Stimulated activated CD8-positive, alpha-beta memory T cell treated with anti-CD3 and anti-CD28 coated beads, Interleukin-4, amount 100 ng/mL, for 1 hour (primary cell): Measurements from ENCODE around the gene TNKS2.

Experiments used
- DNase-seq, 2 donors: peaks; one replicate each; pipeline ENCODE4 v3.0.0-alpha.2; 2020; ENCODE audit warnings: low read depth in 2 of 2, low spot score in 1 of 2

Gene TNKS2

GRCh38 chr10:91908337-91909116 is 110.3 kb downstream of the TNKS2 start:
- peak; percentile 25 to 41 for DNase-seq

- no peak for DNase-seq
Observed at GRCh38 chr10:91909117-91909677, 111.0 kb downstream of the TNKS2 start, which contains the start of gene FGFBP3. Gene FGFBP3, minus strand, starts transcription at chr10:91909486. Its CDS starts 517 bp downstream, at chr10:91908969.

GRCh38 chr10:91910467-91910866 is 112.2 kb downstream of the TNKS2 start:
- no peak for DNase-seq
